ENCODE data around the gene P2RX1.

The P2RX1 gene

DNA sequence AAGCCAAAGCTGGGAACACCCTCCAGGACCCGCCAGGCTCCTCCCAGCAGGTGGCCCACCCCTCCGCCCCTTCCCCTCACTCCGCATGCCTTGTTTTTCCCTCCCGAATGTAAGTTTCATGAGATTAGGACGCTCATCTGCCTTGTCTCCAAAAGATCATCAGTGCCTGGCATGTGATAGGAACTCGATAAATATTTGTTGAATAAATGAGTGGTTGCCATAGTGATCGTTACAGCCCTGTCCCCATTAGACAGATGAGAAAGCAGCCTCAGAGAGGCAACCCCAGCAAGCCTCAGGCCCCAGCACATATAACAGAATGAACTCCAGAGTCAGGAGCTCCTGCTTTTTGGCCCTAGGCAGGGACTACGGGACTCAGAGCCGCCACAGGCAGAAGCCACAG lies 28.5 kb downstream of the P2RX1 start:
- no peak for DNase-seq (ENCODE audit: low read depth in 2 of 2)

DNA sequence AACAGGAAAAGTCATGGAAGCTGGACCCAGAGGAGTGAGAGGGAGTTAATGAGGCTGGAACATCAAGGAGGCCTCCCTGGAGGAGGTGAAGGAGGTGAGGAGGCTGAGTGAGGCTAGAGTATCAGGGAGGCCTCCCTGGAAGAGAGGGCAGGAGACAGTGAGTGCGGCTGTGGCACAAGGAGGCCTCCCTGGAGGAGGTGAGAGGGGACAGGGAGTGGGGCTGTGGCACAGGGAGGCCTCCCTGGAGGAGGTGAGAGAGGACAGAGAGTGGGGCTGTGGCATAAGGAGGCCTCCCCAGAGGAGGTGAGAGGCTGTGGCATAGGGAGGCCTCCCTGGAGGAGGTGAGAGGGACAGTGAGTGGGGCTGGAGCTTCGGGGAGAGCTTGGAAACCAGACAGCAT lies 28.9 kb downstream of the P2RX1 start:
- DNase-seq (ENCODE audit: low read depth in 2 of 2) = no peak

DNA sequence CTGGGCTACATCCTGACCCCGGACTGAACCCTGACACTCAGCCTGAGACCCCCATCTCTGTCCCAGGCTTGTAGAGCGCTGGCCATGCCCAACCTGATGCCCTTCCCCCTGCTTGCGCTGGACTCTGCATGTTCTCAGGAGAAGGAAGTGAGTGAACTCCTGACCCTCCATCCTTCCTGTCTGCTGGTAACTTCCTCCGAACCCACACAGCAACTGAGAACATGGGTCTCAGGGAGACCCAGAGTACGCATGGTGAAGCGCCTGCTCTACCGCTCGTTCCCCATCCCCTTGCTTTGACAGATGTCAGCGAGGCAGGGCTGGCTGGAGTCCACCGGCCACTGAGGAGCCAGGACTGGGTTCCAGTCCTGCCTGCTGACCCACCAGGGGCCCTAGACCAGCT lies 29.5 kb downstream of the P2RX1 start:
- no peak for DNase-seq (ENCODE audit: low read depth in 2 of 2)

DNA sequence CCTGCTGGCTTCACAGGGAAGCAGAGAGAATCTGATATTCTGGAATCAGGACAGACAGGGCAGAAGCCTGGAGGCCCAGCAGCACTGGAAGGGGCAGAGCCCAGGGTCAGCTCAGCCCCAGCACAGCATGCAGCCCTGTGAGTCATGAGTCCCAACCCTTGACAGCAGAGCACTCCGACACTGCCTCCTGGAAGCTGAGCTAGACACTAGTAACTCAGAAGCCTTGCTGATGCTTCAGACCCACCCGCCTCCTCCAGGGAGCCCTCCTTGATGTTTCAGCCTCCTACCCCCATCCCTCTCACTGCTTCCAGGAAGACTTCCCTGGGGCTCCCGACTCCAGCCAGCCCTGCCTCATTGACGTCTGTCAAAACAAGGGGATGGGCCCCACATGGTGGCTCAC lies 30.3 kb downstream of the P2RX1 start:
- DNase-seq (ENCODE audit: low read depth in 2 of 2) = no peak

DNA sequence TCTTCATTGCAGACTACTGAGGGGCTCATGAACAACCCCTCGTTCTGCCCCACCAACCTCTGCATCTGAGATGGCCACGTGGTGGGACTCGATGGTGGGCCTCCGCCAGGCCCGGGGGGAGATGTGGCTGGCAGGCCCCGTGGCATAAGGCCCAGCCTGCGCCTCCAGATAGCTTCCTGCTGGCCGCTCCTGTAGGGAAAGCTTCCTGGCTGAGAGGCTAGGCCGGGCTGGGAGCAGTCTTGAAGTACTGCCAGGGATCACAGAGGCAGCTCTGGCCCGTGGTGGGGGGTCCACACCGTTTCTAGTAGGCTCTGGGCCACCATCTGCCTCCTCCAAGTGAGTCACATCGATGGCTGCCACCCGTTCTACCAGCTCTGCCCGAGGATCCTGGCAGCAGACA lies 31.0 kb downstream of the P2RX1 start:
- DNase-seq (ENCODE audit: low read depth in 2 of 2) = no peak

DNA sequence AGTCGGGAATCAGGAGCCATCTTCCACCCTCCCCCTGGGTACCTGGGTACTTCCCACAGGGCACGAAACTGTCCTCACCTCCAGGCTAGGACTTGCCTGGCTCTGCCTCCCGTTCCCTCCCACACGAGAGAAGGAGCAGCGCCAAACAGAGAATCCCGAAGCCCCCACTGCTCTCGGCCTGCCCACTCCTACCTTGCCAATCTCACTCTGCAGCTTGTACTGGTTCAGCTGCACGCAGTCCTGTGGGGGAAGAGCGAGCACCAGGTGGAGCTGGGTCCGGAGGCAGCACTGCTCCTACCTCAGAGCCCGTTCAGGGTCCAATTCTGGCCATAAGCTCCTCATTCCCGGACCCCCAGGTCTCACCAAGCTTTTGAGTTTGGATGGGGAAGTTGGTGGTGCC lies 32.1 kb downstream of the P2RX1 start:
- no peak for DNase-seq (ENCODE audit: low read depth in 2 of 2)

DNA sequence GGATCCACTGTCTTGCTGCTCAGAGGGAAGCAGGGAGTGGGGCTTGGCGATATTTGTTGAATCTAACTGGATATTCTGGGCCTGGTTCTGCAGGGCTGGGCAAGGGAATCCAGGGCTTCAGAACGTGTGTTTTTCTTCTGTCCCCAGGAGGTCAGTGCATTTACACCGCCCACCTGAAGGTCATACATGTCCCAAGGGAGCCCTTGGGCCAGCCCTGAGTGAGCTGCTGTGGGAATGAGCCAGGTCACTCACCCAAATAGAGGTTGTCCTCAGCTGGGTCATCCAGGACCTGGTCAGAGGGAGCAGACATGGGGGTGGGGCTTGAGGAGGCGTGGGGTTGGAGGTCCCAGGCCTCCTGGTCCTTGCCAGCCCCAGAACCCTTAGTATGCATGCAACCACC lies 34.0 kb downstream of the P2RX1 start:
- no peak for DNase-seq (ENCODE audit: low read depth in 2 of 2)

DNA sequence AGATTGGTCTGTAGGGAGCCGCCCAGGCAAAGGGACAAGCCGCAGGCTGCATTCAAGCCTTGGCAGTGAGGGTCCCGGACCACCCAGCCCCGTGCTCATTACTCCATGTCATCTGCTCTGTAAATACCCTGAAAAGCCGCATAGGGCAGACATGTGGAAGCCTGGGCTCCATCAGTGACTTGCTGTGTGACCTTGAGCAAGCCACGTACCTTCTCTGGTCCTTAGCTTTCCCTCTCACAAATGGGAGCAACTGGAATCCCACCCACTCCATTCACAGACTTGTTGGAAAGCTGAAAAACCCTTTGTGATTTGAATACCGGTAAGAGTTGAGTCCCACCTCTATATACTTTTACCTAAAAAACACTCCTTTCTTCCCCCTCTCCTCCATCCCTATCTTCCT lies 35.3 kb downstream of the P2RX1 start:
- no peak for DNase-seq (ENCODE audit: low read depth in 2 of 2)

DNA sequence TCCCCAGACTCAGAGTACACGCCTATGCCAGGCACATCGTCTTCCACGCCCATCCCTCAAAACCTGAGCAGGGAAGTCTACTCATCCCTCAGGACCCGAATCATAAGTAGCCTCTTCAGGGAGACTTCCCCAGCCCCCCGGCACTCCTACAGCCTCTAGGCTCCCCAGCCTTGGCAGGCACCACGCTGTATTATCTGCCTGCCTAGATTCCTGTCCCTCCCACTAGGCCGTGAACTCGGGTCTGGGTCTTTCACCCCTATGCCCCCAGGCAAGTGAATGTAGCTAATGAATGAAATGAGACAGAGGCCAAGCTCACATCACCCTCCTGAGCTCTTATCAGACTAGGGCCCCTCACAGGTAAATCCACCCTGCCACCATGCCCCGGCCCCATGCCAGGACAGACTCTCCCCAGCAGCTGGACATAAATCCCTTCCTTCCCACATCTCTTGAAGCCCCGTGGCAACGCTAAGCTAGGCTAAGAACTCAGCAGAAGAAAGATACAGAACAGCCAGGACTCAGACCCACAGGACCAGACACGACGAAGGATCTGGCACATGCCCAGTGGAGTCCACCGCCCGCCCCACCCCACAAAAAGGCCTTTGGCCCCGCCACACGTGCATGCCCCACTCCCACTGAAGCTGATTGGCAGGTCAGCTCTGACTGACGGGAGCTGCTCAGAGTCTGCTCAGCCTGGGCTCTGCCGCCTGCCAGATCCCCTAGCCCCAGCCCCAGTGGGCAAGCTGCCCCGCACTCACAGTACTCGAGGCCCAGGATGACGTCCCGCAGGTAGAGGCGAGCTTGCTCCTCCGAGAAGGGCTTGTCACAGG lies 36.5 kb downstream of the P2RX1 start:
- no peak for DNase-seq (ENCODE audit: low read depth in 2 of 2)

DNA sequence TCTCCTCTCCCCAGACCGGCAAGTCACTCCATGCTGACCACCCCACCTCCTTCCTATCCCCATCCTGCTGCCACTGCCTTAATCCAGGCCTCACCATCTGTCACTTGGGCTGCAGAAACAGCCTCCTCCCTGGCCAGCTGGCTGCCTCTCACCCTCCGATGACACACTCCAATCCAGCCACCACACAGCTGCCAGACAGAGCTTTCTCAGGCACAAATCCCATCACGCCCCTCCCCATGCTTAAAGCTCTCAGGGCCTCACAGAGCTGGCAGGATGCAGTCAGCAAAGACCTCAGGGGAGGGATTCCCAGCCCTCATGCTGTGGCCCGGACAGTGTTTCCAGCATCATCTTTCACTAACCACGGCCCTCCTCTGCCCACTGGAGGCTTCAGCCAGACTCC lies 37.1 kb downstream of the P2RX1 start:
- DNase-seq (ENCODE audit: low read depth in 2 of 2) = no peak

DNA sequence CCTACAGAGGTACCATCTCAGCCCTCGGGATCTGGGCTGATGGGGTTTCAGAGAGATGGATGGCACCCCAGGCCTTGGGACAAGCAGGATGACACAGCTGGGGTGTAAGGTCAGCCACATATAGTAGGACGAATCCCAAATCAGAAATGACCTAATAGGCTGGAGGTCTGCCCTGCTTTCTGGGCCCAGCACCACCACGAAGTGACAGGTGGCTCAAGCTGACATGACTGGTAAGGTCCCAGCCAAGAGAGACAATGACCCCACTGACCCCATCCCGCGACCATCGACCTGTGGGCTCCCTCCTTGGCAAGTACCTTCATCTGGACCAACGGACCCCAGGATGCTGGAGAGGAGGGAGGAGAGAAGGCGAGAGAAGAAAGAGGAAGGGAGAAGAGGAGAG lies 39.0 kb downstream of the P2RX1 start:
- DNase-seq (ENCODE audit: low read depth in 2 of 2) = no peak

DNA sequence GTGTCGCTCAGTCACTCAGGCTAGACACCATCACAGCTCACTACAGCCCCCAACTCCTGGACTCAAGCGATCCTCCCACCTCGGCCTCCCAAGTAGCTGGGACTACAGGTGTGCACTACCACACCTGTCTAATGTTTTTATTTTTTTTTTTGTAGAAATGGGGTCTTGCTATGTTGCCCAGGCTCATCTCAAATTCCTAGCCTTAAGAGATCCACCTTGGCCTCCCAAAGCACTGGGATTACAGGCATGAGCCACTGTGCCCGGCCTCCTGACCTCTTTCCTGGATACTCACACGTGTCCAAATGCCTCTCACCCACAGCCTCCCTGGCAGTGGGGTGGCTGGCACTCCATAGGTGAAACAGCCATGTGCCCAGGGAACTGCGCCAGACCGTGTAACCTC lies 40.9 kb downstream of the P2RX1 start:
- no peak for DNase-seq (ENCODE audit: low read depth in 2 of 2)

DNA sequence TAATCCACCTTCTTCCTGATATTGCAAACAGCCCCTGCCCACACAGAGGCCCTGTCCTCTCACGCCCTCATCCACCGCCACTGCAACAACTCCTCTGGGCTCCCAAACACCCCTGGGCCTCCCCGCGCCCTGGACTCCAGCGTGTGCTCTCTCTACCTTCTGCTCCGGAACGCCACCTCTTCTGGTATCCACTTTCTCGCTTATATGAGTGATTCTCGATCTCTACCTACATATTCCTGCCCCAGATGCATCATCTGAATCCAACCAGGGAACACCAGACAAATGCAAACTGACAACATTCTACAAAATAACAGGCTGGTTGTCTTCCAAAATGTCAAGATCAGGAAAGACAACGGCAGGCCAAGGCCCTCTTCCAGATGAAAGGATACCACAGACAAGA lies 42.4 kb downstream of the P2RX1 start:
- no peak for DNase-seq (ENCODE audit: low read depth in 2 of 2)

DNA sequence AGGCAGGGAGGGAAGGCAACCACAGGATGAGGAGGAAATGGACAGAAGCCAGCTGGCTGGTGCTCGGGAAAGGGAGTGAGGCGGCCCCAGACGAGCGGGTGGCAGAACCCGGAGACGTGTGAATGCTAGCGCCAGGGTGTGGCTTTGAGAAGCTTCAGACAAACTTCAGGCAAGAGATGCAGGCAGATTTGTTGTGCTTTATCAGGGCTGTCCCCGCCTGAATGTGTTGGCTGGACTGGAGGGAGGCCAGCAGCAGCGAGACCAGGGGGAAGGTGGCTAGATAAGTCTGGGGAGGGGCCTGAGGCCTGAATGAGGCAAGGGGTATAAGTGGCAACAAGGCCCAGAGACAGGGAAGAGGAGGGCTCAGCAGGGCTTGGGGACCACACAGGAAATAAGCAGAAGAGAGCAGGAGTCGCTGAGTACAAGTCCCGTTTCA lies 45.4 kb downstream of the P2RX1 start:
- DNase-seq (ENCODE audit: low read depth in 2 of 2) = no peak

DNA sequence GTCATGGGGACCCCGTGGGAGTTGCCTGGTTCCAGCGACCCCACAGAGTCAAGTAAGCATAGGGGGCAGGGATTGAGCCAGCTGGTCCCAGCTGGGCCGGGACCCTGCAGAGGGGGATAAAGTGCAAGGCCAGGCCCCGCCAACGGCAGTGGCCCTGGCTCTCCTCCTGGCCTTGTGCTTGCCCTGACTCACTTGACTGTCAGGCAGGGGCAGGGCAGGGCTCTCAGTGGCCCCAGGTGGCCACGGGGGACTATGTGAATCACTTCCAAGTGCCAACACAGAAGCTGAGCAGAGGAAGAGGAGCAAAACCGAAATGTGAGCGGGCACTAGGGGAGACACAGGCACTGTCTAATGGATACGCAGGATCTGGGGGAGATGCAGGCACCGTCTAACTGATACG lies 48.7 kb downstream of the P2RX1 start:
- no peak for DNase-seq (ENCODE audit: low read depth in 2 of 2)

DNA sequence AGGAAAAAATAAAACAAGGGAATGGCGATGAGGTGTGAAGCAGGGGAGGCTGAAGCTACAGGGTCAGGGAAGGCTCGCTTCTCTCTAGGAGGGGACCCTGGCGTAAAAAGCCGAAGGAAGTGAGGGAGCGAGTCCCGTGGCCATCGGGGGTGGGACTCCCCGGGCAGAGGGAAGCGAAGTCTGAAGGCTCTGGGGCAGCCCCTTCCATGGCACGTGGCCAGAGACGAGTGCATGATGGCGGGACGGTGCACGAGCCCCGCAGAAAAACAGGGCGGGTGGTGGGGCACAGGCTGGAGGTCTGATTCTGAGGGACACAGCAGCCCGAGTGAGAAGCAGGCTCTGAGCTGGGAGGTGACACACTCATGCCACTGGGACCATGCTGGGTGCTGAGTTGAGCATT lies 49.2 kb downstream of the P2RX1 start:
- no peak for DNase-seq (ENCODE audit: low read depth in 2 of 2)

DNA sequence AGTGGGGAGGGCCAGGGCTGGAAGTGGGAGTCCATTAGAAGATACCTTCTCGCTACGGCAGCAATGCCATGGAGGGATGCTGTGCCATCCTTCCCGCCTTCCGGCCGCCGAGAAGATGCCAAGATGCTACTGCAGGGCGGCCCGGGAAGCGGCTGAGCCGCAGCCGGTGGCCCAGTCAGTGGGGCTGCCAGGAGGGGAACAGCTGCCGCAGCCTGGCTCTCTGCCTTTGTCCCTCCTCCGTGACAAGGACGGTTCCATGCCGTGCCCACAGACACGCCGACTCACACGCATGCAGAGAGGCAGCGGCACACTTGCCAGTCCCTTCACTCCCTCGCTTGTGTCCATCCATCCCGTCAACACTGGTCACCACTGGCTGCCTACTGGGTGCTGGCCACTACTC lies 50.0 kb downstream of the P2RX1 start:
- DNase-seq (ENCODE audit: low read depth in 2 of 2) = no peak

DNA sequence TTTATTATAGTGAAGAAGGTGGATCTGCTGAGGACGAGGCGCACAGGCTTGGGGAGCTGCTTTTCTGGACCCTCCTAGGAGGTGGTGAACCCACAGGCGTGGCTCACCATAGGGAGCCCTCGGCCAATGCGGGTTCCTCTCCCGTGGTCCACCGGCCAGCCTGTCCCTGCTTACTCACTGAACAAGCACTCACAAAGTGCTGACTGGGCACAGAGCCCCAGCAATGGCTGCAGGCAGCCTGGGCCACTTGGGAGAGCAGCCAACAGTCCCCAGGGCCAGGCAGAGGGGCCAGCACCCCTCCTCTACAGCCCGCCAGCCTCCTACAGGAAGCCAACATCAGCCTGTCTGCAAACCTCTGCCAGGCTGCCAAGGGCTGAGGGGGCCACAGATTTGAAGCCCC lies 51.1 kb downstream of the P2RX1 start:
- no peak for DNase-seq (ENCODE audit: low read depth in 2 of 2)

DNA sequence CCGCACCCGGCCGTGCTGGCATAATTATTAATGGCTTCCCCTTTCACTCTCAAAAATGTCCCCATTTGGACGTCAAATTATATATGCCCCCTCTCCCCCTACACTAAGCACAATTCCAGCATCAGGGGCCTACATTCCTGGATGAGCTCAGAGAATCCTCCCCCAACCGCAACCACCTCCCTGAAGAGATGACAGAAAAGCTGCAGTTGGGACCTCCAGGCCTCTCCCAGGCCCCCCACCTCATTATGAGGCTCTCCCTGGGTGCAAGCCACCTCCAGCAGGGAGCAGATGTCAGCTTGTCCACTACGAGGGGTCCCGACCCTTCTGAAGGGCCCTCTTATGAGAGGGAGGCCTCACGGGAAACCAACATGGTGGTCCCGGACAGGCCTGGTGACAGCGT lies 51.7 kb downstream of the P2RX1 start:
- no peak for DNase-seq (ENCODE audit: low read depth in 2 of 2)

DNA sequence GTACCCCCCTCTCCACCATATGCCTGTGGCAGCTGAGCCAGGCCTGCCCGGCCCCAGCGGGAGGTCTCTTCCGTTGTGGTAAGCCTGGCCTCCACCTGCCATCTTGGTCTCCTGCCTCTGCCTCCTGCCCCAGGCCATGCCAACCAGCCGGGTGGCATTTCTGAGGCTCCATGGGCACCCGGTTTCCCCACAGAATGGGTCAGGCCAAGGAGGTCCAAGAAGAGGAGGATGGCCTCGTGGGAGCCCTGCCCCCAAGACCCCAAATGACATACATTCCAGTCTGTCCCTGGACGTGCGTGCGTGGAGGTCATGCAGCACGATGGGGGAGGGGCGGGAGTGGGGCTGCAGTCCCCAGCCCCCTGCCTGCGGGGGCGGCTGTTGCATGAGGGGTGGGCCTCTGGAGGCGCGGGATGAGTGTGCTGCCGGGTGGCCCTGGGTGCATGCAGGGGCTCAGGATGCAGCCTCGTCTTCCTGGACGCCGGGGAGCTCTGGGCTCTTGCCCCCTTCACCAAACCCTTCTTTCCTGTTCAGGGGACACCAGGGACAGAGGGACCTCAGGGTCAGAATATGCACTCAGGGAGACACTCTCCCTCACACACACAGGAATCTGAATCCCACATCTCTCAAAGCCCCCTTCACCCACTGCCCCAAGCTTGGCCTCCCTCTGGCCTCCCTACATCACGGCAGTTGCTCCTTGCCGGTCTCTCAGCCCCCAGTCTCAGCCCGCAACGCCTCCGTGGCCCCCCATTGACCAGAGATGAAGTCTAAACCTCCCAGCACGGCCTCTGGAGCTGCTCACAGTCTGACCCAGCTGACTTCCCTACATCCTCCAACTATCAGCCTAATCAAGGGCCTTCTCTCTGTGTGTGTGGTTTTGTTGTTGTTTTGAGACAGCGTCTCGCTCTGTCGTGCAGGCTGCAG lies 54.2 kb downstream of the P2RX1 start:
- DNase-seq (ENCODE audit: low read depth in 2 of 2) = no peak

DNA sequence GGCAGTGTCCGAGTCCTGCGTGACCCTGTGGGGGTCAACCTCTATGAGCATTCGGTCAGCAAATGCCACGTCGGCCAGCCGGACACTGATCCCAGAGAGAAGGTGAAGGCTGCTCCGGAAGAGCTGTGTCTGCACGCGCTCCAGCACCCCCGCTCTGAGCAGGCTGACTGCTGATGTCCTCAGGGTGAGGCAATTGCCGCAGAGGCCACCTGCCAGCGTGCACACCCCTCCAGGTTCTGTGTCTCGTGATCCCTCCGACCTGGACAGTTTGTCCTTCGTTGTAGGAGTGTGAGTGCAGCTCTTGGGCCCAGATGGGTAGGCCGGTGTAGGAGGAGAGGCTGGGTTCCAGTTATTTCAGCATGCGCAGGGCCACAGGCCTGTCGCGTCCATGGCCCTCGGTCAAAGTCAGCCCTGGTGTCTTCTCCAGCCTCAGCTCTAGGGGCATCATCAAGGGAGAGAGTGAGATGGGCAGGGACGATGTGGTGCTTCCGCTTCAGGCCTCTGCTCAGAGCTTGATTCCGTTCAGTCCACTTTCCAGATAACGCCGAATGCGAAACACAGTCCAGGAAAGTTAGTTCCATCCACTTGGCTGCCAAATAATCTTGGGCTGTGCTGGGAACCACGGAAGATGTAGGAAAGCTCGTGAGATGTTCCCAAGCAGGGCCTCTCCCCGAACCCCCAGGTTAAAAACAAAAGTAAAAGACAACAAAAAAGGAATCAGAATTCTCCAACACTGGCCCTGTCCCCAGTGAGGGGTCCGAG lies 55.1 kb downstream of the P2RX1 start:
- no peak for DNase-seq (ENCODE audit: low read depth in 2 of 2)

DNA sequence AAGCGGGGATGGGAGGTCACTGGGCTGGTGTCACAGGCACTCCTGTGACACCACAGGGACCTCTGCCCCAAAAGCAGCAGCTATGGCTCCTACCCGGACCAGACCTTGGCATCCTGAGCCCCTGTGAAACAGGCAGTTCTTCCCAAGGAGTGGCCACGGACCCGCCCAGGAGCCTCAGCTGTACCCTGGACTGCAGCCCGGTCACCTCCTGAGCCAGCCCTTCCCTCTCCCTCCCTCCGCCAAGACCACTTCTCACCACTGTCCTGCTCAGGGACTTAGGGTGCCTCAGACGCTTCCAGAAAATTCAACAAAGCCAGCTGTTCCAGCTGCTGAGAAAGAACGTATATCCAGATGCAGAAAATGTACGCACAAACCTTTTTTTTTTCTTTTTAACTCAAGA lies 56.3 kb downstream of the P2RX1 start:
- DNase-seq (ENCODE audit: low read depth in 2 of 2) = no peak
